ENCODE measurements around the gene STX16. TPM values are rescaled to one million over a fixed set of nuclear protein-coding genes. Genes with fewer than 3 reads are reported as not detected.

STX16 gene
- total RNA-seq, 4 donors from 2014 or later = 70.2 to 148 (median 85.9) TPM

DNA sequence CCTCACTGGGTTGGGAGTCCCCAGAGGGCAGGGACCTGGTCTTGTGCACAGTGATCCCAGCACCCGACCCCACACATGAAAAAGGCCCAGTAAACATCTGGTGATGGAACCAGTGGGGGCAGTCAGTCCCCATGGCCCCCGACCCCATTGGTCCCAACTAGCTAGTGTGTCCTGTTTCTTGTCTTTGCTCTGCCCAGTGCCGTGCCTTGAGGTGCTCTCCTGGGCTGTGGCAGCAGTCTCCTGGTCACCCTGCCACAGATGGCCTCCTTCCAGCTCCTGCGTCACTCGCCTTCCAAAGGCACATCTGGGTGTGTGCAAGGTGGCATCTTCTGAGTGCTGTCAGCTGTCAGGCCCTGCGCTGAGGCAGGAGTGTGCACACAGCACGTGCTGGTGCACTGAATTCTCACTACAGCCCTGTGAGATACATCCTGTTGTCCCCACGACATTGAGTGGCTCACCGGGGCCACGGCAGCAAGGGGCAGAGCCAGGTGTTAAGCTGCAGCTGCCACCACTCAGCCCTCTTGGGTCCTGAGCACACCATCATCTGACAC, 45.4 kb downstream of the STX16 start:
- Histone ChIP-seq H3K36me3 (peaks cover 0 to 65% (median 18%) of the 10 kb centered on the region in 3 donors), H3K4me3 (no peak overlapping the region), H3K27ac (no peak overlapping the region), H3K9me3 (no peaks in the 10 kb centered on the region), H3K27me3 (no peaks in the 10 kb centered on the region), H3K4me1 (peaks cover 6 to 30% (median 21%) of the 10 kb centered on the region in 4 donors)
- DNase-seq (ENCODE audit: low spot score in 2 of 2) = peak in 1 of 2 donors; percentile 6
- TF ChIP-seq POLR2A (IDR thresholded peaks at IDR 0.05) = no peak
- no peak for TF ChIP-seq EP300 (IDR thresholded peaks at IDR 0.05)
- no peak for TF ChIP-seq CTCF (IDR thresholded peaks at IDR 0.05)
- 89 to 94% methylated on average over 9 to 10 of the region's 10 CpGs for WGBS, 2 donors

GRCh38 chr20:58697201-58697866, 46.3 kb downstream of the STX16 start:
- H3K4me3 ChIP-seq = no peak overlapping the region
- DNase-seq (ENCODE audit: low spot score in 2 of 2) = peak in 1 of 2 donors; percentile 8
- H3K27me3 ChIP-seq = no peaks in the 10 kb centered on the region
- peaks cover 0 to 73% (median 18%) of the 10 kb centered on the region in 3 donors for H3K36me3 ChIP-seq
- WGBS, 2 donors = 81 to 88% methylated on average over 19 to 20 of the region's 21 CpGs
- TF ChIP-seq EP300 (IDR thresholded peaks at IDR 0.05) (no peak), CTCF (IDR thresholded peaks at IDR 0.05) (no peak), POLR2A (IDR thresholded peaks at IDR 0.05) (no peak)
- H3K4me1 ChIP-seq = peaks cover 6 to 22% (median 15%) of the 10 kb centered on the region in 4 donors
- H3K27ac ChIP-seq = peak overlapping the region in 1 of 4 donors; percentile 63
- no peaks in the 10 kb centered on the region for H3K9me3 ChIP-seq

GRCh38 chr20:58697867-58698703, 47.0 kb downstream of the STX16 start:
- peak in 1 of 2 donors; percentile 6 for DNase-seq (ENCODE audit: low spot score in 2 of 2)

GRCh38 chr20:58698741-58699622, 47.9 kb downstream of the STX16 start:
- Histone ChIP-seq H3K4me3 (no peak overlapping the region), H3K4me1 (peaks cover 0 to 12% (median 7%) of the 10 kb centered on the region in 4 donors), H3K27me3 (no peaks in the 10 kb centered on the region), H3K9me3 (no peaks in the 10 kb centered on the region), H3K36me3 (peaks cover 0 to 90% (median 28%) of the 10 kb centered on the region in 3 donors), H3K27ac (peak overlapping the region in 3 of 4 donors; percentile 12 to 63 (median 60))
- 80 to 82% methylated on average over 20 to 26 of the region's 27 CpGs for WGBS, 2 donors
- TF ChIP-seq EP300 (IDR thresholded peaks at IDR 0.05) = no peak
- no peak for TF ChIP-seq POLR2A (IDR thresholded peaks at IDR 0.05)
- TF ChIP-seq CTCF (IDR thresholded peaks at IDR 0.05) = no peak
- DNase-seq (ENCODE audit: low spot score in 2 of 2) = peak in 1 of 2 donors; percentile 11

More at GRCh38 chr20:58697867-58698703, 47.0 kb downstream of the STX16 start:
- Histone ChIP-seq H3K27ac (peak overlapping the region in 2 of 4 donors; percentile 12 to 63), H3K27me3 (no peaks in the 10 kb centered on the region), H3K4me1 (peaks cover 6 to 21% (median 14%) of the 10 kb centered on the region in 4 donors), H3K36me3 (peaks cover 0 to 81% (median 20%) of the 10 kb centered on the region in 3 donors), H3K9me3 (no peaks in the 10 kb centered on the region), H3K4me3 (no peak overlapping the region)
- WGBS, 2 donors = 85 to 88% methylated on average over 15 of the region's 15 CpGs
- no peak for TF ChIP-seq CTCF (IDR thresholded peaks at IDR 0.05)
- TF ChIP-seq EP300 (IDR thresholded peaks at IDR 0.05) = no peak
- TF ChIP-seq POLR2A (IDR thresholded peaks at IDR 0.05) = no peak

All from tibial nerve (tissue), 4 donors.